ENCODE measurements around the gene COL27A1. TPM values are rescaled to one million over a fixed set of nuclear protein-coding genes. Genes with fewer than 3 reads are reported as not detected.

The COL27A1 gene
- total RNA-seq, 4 donors from 2014 or later: 2.1 to 9.0 (median 3.8) TPM

DNA sequence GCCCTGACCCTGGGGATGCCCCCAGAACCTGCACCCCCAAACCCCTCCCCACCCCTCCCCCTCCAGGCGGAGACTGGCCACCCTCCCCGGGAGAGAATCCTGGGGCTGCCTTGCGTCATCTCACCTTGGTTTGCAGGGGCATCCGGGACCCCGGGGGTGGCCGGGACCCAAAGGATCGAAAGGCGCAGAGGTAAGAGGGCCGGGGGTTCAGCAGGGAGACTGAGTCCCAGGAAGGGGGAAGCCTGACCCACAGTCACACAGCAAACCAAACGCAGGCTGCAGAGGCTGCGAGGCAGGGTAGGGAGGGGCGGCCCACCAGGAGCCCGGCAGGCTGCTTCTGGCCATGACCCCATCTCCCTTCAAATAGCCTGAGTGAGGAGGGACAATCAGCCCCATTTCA, 133.8 kb downstream of the COL27A1 start:
- Histone ChIP-seq H3K27ac (no peak overlapping the region), H3K4me3 (no peak overlapping the region), H3K27me3 (no peaks in the 10 kb centered on the region), H3K36me3 (no peaks in the 10 kb centered on the region), H3K4me1 (no peaks in the 10 kb centered on the region), H3K9me3 (no peaks in the 10 kb centered on the region)
- 89% methylated on average over 13 of the region's 13 CpGs; no CpG with 5 or more reads in 1 of the 2 donors for WGBS, 2 donors (ENCODE audit: low coverage in 1 of 2)
- in situ Hi-C loops (cut with MboI; ENCODE audit: low pct_ligation_motif_present in 1 of 4, low pct_unique_long_range_greater_than_20kb in 1 of 4, low sequenced_read_pairs in 3 of 4) (loop anchor here in 3 of 4 donors (10.0 to 25.0 kb wide), 5 partner anchors 134 to 477 kb away; partner anchors contain the start of genes AMBP (in 1 of the 3), COL27A1 (in 1 of the 3) and KIF12 (in 1 of the 3)), intact Hi-C loops (cut with DNase I; ENCODE audit: low total_unique reads) (no loop called here)
- DNase-seq: peak; percentile 6
- no peak for TF ChIP-seq EP300 (IDR thresholded peaks at IDR 0.05; ENCODE audit: low read depth)
- no peak for TF ChIP-seq POLR2AphosphoS5 (IDR thresholded peaks at IDR 0.05)
- TF ChIP-seq POLR2A (IDR thresholded peaks at IDR 0.05): no peak
- TF ChIP-seq, protein P1, sequence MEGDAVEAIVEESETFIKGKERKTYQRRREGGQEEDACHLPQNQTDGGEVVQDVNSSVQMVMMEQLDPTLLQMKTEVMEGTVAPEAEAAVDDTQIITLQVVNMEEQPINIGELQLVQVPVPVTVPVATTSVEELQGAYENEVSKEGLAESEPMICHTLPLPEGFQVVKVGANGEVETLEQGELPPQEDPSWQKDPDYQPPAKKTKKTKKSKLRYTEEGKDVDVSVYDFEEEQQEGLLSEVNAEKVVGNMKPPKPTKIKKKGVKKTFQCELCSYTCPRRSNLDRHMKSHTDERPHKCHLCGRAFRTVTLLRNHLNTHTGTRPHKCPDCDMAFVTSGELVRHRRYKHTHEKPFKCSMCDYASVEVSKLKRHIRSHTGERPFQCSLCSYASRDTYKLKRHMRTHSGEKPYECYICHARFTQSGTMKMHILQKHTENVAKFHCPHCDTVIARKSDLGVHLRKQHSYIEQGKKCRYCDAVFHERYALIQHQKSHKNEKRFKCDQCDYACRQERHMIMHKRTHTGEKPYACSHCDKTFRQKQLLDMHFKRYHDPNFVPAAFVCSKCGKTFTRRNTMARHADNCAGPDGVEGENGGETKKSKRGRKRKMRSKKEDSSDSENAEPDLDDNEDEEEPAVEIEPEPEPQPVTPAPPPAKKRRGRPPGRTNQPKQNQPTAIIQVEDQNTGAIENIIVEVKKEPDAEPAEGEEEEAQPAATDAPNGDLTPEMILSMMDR (IDR thresholded peaks at IDR 0.05): no peak

DNA sequence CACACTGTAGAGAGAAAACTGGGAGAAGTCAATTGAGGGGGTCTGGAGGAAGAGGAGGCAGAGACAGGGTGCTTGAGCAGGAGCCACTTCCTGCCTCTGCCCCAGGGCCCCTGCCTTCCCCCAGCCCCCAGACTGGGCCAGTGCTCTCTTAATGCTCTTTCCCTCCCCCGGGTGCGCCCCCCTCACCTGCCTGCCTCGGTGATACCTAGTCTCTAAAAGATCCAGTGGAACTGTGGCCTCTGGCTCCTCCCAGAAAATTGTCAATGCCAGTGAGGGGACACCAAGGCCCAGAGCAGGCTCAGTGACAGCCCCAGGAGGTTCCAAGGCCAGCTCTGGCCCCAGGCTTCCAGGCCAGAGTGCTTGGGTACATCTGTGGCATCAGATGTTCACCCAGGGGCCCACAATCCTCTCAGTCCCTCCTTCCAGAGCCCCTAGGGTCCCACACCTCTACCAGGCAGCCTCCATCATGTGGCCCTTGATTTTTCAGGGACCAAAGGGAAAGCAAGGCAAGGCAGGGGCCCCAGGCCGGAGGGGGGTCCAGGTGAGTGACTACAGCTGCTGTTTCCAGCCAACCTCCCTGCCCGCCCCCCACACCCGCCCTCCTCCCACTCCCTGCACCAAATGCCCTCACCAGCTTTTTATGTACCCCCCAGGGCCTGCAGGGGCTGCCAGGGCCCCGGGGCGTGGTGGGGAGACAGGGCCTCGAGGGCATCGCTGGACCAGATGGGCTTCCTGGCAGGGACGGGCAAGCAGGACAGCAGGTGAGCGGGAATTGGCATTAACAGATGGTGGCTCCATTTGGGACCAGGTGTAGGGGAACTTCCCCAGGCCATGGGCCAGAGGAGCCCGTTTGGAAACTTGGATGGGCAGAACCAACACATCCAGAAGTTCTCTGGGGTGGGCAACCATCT, 134.5 kb downstream of the COL27A1 start:
- no peaks in the 10 kb centered on the region for H3K4me1 ChIP-seq
- intact Hi-C loops (cut with DNase I; ENCODE audit: low total_unique reads) (loop anchor here (2.0 kb wide), 2 partner anchors 183 to 207 kb away; no protein-coding TSS in a partner anchor), in situ Hi-C loops (cut with MboI; ENCODE audit: low pct_ligation_motif_present in 1 of 4, low pct_unique_long_range_greater_than_20kb in 1 of 4, low sequenced_read_pairs in 3 of 4) (loop anchor here (10.0 to 25.0 kb wide), 5 partner anchors 135 to 478 kb away; partner anchors contain the start of genes AMBP (in 1 of the 4), COL27A1 (in 1 of the 4) and KIF12 (in 1 of the 4))
- H3K36me3 ChIP-seq: no peaks in the 10 kb centered on the region
- WGBS, 2 donors (ENCODE audit: low coverage in 1 of 2): 85% methylated on average over 13 of the region's 13 CpGs; no CpG with 5 or more reads in 1 of the 2 donors
- no peak overlapping the region for H3K4me3 ChIP-seq
- H3K27ac ChIP-seq: no peak overlapping the region
- no peaks in the 10 kb centered on the region for H3K9me3 ChIP-seq
- DNase-seq: peak; percentile 5
- no peaks in the 10 kb centered on the region for H3K27me3 ChIP-seq
- TF ChIP-seq EP300 (IDR thresholded peaks at IDR 0.05; ENCODE audit: low read depth) (no peak), POLR2A (IDR thresholded peaks at IDR 0.05) (no peak), POLR2AphosphoS5 (IDR thresholded peaks at IDR 0.05) (no peak)
- TF ChIP-seq, protein P1 (IDR thresholded peaks at IDR 0.05): no peak

DNA sequence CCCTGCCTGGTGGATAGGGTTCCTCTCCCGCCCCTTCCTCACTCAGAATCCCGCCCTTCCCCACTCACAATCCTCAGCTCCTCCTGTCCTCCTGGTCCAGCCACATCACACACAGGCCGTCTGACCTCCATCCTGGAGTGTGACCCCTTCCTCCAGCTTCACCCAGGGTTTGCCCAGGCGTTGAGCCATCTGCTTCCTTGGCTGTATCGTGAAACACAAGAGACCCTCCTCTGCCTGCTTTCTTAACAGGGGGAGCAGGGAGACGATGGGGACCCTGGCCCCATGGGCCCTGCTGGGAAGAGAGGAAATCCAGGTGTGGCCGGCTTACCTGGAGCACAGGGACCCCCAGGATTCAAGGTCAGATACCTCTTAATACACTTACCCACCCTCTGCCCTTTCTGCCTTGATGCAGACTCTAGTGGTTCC, 135.2 kb downstream of the COL27A1 start:
- Histone ChIP-seq H3K4me3 (no peak overlapping the region), H3K27ac (no peak overlapping the region), H3K27me3 (no peaks in the 10 kb centered on the region), H3K4me1 (no peaks in the 10 kb centered on the region), H3K36me3 (no peaks in the 10 kb centered on the region), H3K9me3 (no peaks in the 10 kb centered on the region)
- peak; percentile 3 for DNase-seq
- 65 to 92% methylated on average over 2 to 7 of the region's 7 CpGs for WGBS, 2 donors (ENCODE audit: low coverage in 1 of 2)
- intact Hi-C loops (cut with DNase I; ENCODE audit: low total_unique reads): loop anchor here (2.0 kb wide), 2 partner anchors 184 to 208 kb away; no protein-coding TSS in a partner anchor
- in situ Hi-C loops (cut with MboI; ENCODE audit: low pct_ligation_motif_present in 1 of 4, low pct_unique_long_range_greater_than_20kb in 1 of 4, low sequenced_read_pairs in 3 of 4): loop anchor here in 3 of 4 donors (10.0 to 25.0 kb wide), 3 partner anchors 203 to 478 kb away; partner anchors contain the start of genes AMBP (in 1 of the 3) and KIF12 (in 1 of the 3)
- TF ChIP-seq POLR2AphosphoS5 (IDR thresholded peaks at IDR 0.05) (no peak), POLR2A (IDR thresholded peaks at IDR 0.05) (no peak), EP300 (IDR thresholded peaks at IDR 0.05; ENCODE audit: low read depth) (no peak)
- TF ChIP-seq, protein P1 (IDR thresholded peaks at IDR 0.05): no peak

DNA sequence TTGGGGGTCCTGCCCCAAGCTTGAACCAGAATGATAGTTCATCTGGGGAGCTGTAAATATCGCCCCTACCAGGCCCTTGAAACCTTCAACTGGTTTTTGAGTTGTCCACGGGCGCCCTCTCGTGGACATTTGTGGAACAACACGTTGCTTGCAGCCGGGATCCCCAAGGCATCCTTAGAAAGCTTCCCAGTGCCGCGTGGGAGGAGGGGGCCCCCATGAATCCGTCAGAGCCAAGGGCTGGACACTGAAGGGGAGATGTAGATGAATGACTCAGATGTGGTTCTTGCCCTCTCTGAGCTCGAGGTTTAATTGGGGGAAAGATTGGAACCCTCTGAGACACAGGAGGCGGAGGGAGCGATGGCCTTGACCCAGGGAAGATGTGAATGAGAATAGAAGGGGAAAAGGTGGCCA, 135.7 kb downstream of the COL27A1 start:
- no peaks in the 10 kb centered on the region for H3K27me3 ChIP-seq
- TF ChIP-seq, protein P1 (IDR thresholded peaks at IDR 0.05): peak; percentile 90 to 96 (median 96)
- no peak for TF ChIP-seq POLR2A (IDR thresholded peaks at IDR 0.05)
- no peaks in the 10 kb centered on the region for H3K4me1 ChIP-seq
- 18 to 100% methylated on average over 2 to 12 of the region's 12 CpGs for WGBS, 2 donors (ENCODE audit: low coverage in 1 of 2)
- H3K4me3 ChIP-seq: no peak overlapping the region
- H3K27ac ChIP-seq: no peak overlapping the region
- no peaks in the 10 kb centered on the region for H3K9me3 ChIP-seq
- DNase-seq: peak; percentile 75
- no peaks in the 10 kb centered on the region for H3K36me3 ChIP-seq
- intact Hi-C loops (cut with DNase I; ENCODE audit: low total_unique reads) (loop anchor here (2.0 kb wide), 2 partner anchors 184 to 208 kb away; no protein-coding TSS in a partner anchor), in situ Hi-C loops (cut with MboI; ENCODE audit: low pct_ligation_motif_present in 1 of 4, low pct_unique_long_range_greater_than_20kb in 1 of 4, low sequenced_read_pairs in 3 of 4) (loop anchor here in 3 of 4 donors (10.0 to 25.0 kb wide), 3 partner anchors 204 to 479 kb away; partner anchors contain the start of genes AMBP (in 1 of the 3) and KIF12 (in 1 of the 3))

Data from transverse colon (tissue), 4 donors.